Measurements from ENCODE around the gene SMARCE1. TPM values are rescaled to one million over a fixed set of nuclear protein-coding genes. Genes with fewer than 3 reads are reported as not detected.

Gene SMARCE1
- total RNA-seq = 100 to 1,000 TPM in 1 of 4 donors, 10 to 100 TPM in 3; 76.5 to 111 (median 88.4) TPM

- TF ChIP-seq, protein P1, sequence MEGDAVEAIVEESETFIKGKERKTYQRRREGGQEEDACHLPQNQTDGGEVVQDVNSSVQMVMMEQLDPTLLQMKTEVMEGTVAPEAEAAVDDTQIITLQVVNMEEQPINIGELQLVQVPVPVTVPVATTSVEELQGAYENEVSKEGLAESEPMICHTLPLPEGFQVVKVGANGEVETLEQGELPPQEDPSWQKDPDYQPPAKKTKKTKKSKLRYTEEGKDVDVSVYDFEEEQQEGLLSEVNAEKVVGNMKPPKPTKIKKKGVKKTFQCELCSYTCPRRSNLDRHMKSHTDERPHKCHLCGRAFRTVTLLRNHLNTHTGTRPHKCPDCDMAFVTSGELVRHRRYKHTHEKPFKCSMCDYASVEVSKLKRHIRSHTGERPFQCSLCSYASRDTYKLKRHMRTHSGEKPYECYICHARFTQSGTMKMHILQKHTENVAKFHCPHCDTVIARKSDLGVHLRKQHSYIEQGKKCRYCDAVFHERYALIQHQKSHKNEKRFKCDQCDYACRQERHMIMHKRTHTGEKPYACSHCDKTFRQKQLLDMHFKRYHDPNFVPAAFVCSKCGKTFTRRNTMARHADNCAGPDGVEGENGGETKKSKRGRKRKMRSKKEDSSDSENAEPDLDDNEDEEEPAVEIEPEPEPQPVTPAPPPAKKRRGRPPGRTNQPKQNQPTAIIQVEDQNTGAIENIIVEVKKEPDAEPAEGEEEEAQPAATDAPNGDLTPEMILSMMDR (IDR thresholded peaks at IDR 0.05; ENCODE audit: low read depth) = no peak
Observed at GRCh38 chr17:40647624-40648383, at the start of gene SMARCE1. Gene SMARCE1, minus strand, starts transcription at chr17:40647818. Its CDS starts 2,016 bp downstream, at chr17:40645802.

DNA sequence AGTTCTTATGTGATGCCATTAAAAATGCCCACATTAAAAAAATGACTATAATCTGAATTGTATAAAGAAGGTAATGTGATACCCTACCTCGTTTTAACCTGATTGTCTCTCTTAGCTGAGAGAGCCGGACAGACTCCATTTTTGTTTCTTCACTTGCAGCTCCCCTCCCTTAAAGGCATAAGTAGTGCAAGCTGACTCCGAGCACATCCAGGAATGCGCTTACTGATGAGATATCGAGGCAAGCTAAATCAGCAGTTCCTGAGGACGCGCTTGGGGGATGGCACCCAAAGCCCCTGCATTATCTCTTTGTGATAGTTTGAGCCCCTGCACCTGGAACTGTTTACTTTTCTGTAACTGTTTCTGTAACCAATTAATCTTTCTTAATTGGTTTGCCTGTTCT is 49.7 kb upstream of the SMARCE1 start:
- TF ChIP-seq, protein P1 (IDR thresholded peaks at IDR 0.05; ENCODE audit: low read depth) = no peak

DNA sequence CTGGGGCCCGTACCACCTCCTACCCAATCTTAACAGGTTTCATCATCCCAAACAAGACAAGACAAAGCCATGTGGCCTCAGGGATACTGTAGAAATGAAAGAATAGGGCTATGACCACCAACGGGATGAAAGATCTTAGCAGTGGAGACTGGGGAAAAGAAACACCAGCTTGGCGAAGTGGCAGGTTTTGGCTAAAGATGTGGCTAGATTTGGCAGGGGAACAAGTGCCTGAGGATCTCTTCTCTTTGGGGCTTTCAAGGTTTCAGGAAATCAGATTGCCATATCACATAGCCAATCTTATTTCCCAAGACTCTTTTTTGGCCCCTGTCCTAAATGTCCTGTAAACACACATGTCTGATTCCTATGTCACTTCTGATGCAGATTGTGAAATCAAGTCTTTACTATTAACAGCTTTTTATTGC is 49.0 kb upstream of the SMARCE1 start:
- TF ChIP-seq, protein P1 (IDR thresholded peaks at IDR 0.05; ENCODE audit: low read depth) = no peak

- TF ChIP-seq, protein P1 (IDR thresholded peaks at IDR 0.05; ENCODE audit: low read depth) = no peak
Observed at GRCh38 chr17:40695874-40696472, 48.4 kb upstream of the SMARCE1 start.

GRCh38 chr17:40694584-40694983 is 47.0 kb upstream of the SMARCE1 start:
- TF ChIP-seq, protein P1 (IDR thresholded peaks at IDR 0.05; ENCODE audit: low read depth) = no peak

DNA sequence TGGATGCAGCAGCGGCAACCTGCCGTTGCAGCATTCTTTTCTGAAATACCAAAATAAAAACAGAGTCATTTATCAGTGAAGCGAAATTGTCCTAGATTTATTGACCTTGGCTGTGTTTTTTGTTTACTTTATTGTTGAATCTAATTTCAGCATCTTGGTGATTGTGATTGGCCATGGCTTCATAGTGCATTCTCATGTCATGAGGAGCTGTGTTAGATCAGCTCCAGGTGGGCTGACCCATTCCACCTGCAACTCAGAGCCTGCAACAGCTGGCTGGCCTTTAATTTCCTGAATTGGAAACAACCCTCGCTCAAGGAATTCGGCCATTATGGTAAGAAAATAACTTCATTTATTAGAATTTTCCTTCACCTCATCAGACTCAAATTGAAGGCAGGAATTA is 39.5 kb upstream of the SMARCE1 start:
- TF ChIP-seq, protein P1 (IDR thresholded peaks at IDR 0.05; ENCODE audit: low read depth) = no peak

GRCh38 chr17:40686192-40686591 is 38.6 kb upstream of the SMARCE1 start:
- TF ChIP-seq, protein P1 (IDR thresholded peaks at IDR 0.05; ENCODE audit: low read depth) = no peak
